Neuronal stem cell (in vitro differentiated cells): ENCODE measurements around the gene RIPOR1.

Experiments used
- DNase-seq: peaks from one replicate; pipeline ENCODE4 v3.0.0-alpha.2; 2013; ENCODE audit warnings: low spot score
- H2AFZ ChIP-seq: one replicate; pipeline ENCODE4 v1.6.1; 2013; ENCODE audit warnings: mild to moderate bottlenecking, low read length, inconsistent platforms
- H2AK5ac ChIP-seq: 2 replicates; pipeline ENCODE4 v1.6.1; 2013; ENCODE audit warnings: low read depth, mild to moderate bottlenecking, inconsistent platforms, low read length, moderate library complexity, mixed read lengths
- H2BK120ac ChIP-seq: 2 replicates; pipeline ENCODE4 v1.6.1; 2013; ENCODE audit warnings: low read depth, mild to moderate bottlenecking, inconsistent platforms, low read length, moderate library complexity, mixed read lengths
- H2BK12ac ChIP-seq: one replicate; pipeline ENCODE4 v1.6.1; 2013; ENCODE audit warnings: low read length, inconsistent platforms
- H2BK15ac ChIP-seq: 2 replicates; pipeline ENCODE4 v1.6.1; 2013; ENCODE audit warnings: mild to moderate bottlenecking, low read length, inconsistent platforms, mixed read lengths
- H2BK5ac ChIP-seq: one replicate; pipeline ENCODE4 v1.6.1; 2013; ENCODE audit warnings: inconsistent platforms, mild to moderate bottlenecking, low read length, moderate library complexity
- H3K14ac ChIP-seq: one replicate; pipeline ENCODE4 v1.6.1; 2013; ENCODE audit warnings: low read length, inconsistent platforms
- H3K18ac ChIP-seq: 2 replicates; pipeline ENCODE4 v1.6.1; 2013; ENCODE audit warnings: low read length, inconsistent platforms
- H3K23ac ChIP-seq: 2 replicates; pipeline ENCODE4 v1.6.1; 2013; ENCODE audit warnings: low read depth, mild to moderate bottlenecking, mixed read lengths, low read length, inconsistent platforms; ENCODE audit not compliant: poor library complexity
- H3K27ac ChIP-seq: replicated peaks from 3 replicates; pipeline ENCODE4 v1.5.1; 2013; ENCODE audit warnings: low read length, inconsistent platforms
- H3K27me3 ChIP-seq, 3 experiments: 2 replicates each; pipeline ENCODE4 v1.6.1; 2013; ENCODE audit warnings: low read length in 3 of 3, mild to moderate bottlenecking in 2 of 3, inconsistent platforms in 1 of 3, low read depth in 1 of 3, mixed read lengths in 1 of 3, moderate library complexity in 1 of 3; ENCODE audit not compliant: control insufficient read depth in 3 of 3, insufficient read depth in 3 of 3
- H3K36me3 ChIP-seq, 2 donors: replicated peaks in 1 of 2; 2 replicates each; pipeline ENCODE4 v1.6.1; 2013; ENCODE audit warnings: low read length in 2 of 2; ENCODE audit not compliant: control insufficient read depth in 2 of 2, insufficient read depth in 2 of 2
- H3K4ac ChIP-seq: 2 replicates; pipeline ENCODE4 v1.6.1; 2013; ENCODE audit warnings: inconsistent platforms, mild to moderate bottlenecking, low read length, moderate library complexity
- H3K4me1 ChIP-seq, 2 donors: 1 replicate in 1 of 2; 2 replicates in 1 of 2; pipeline ENCODE4 v1.6.1; 2013; ENCODE audit warnings: low read length in 2 of 2, low read depth in 1 of 2; ENCODE audit not compliant: control insufficient read depth in 2 of 2, insufficient read depth in 1 of 2
- H3K4me2 ChIP-seq: one replicate; pipeline ENCODE4 v1.6.1; 2013; ENCODE audit warnings: mild to moderate bottlenecking, low read length, inconsistent platforms; ENCODE audit not compliant: insufficient read depth, poor library complexity, severe bottlenecking
- H3K4me3 ChIP-seq, 2 donors: 2 replicates each; pipeline ENCODE4 v1.5.1; 2013; ENCODE audit warnings: low read length in 2 of 2, mild to moderate bottlenecking in 2 of 2, inconsistent platforms in 1 of 2, moderate library complexity in 1 of 2
- H3K79me1 ChIP-seq: one replicate; pipeline ENCODE4 v1.6.1; 2013; ENCODE audit warnings: low read depth, mild to moderate bottlenecking, inconsistent platforms, low read length, moderate library complexity
- H3K9ac ChIP-seq: one replicate; pipeline ENCODE4 v1.6.1; 2013; ENCODE audit warnings: mild to moderate bottlenecking, low read depth, low read length, inconsistent platforms; ENCODE audit not compliant: poor library complexity
- H3K9me3 ChIP-seq, 2 donors: replicated peaks in 1 of 2; 2 replicates each; pipeline versions ENCODE3 to v1.6.1; 2013; ENCODE audit warnings: low read length in 2 of 2, mild to moderate bottlenecking in 2 of 2, inconsistent platforms in 1 of 2, low read depth in 1 of 2, mixed read lengths in 1 of 2, moderate library complexity in 1 of 2; ENCODE audit not compliant: control insufficient read depth in 2 of 2, insufficient read depth in 1 of 2
- H4K8ac ChIP-seq: one replicate; pipeline ENCODE4 v1.6.1; 2013; ENCODE audit warnings: low read depth, mild to moderate bottlenecking, inconsistent platforms, low read length, moderate library complexity
- H4K91ac ChIP-seq: one replicate; pipeline ENCODE4 v1.6.1; 2013; ENCODE audit warnings: low read length, low read depth, mild to moderate bottlenecking, inconsistent platforms; ENCODE audit not compliant: poor library complexity
- WGBS, 2 donors: extraction: QIAGEN DNeasy Blood & Tissue Kit; methylation state at CpG; one replicate each; pipeline ENCODE4 v1.1.7; 2013; ENCODE audit warnings: missing lambda C conversion rate in 2 of 2, mixed read lengths in 1 of 2; ENCODE audit not compliant: insufficient read length in 2 of 2, insufficient replicate concordance in 1 of 2; ENCODE audit errors: extremely low coverage in 2 of 2; 5-methylcytosine and 5-hydroxymethylcytosine counted together

RIPOR1 gene

GRCh38 chr16:67541391-67542263 is 13.0 kb downstream of the RIPOR1 start:
- Histone ChIP-seq H3K27ac (no peak overlapping the region), H3K36me3 (peaks cover 47 to 81% of the 10 kb centered on the region in 2 donors), H2BK120ac (no peak overlapping the region), H3K79me1 (peaks cover 3% of the 10 kb centered on the region), H3K18ac (peak overlapping the region; percentile 57), H2AFZ (no peak overlapping the region), H3K4me1 (peaks cover 7 to 13% of the 10 kb centered on the region in 2 donors), H3K27me3 (peaks cover 0 to 33% (median 2%) of the 10 kb centered on the region in 3 experiments), H3K4me3 (peak overlapping the region in 1 of 2 donors; percentile 13), H4K91ac (no peak overlapping the region), H3K9me3 (peaks cover 0 to 1% of the 10 kb centered on the region in 2 donors), H2BK5ac (peak overlapping the region; percentile 39), H3K9ac (no peak overlapping the region), H3K4me2 (no peak overlapping the region), H2BK12ac (no peak overlapping the region), H4K8ac (no peak overlapping the region), H3K14ac (no peak overlapping the region), H3K4ac (no peak overlapping the region), H2AK5ac (no peak overlapping the region), H2BK15ac (no peak overlapping the region), H3K23ac (peak overlapping the region; percentile 65)
- no peak for DNase-seq
- no CpG with 5 or more reads among the region's 14 CpGs for WGBS, 2 donors

DNA sequence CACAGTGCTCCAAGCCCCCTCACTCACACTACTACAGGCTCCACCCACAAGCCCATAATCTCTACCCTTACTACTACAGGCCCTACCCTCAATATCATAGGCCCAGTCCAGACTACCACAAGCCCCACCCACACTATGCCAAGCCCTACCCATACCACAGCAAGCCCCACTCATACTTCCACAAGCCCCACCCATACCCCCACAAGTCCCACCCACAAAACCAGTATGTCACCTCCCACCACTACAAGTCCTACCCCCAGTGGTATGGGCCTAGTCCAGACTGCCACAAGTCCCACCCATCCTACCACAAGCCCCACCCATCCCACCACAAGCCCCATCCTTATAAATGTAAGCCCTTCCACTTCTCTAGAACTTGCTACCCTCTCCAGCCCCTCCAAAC is 13.8 kb downstream of the RIPOR1 start:
- no peak overlapping the region for H3K4me3 ChIP-seq
- H2AK5ac ChIP-seq, result no peak overlapping the region
- H2BK15ac ChIP-seq, result no peak overlapping the region
- H2AFZ ChIP-seq, result no peak overlapping the region
- H3K4me2 ChIP-seq, result no peak overlapping the region
- H3K4me1 ChIP-seq, result peaks cover 6 to 11% of the 10 kb centered on the region in 2 donors
- no peak overlapping the region for H4K8ac ChIP-seq
- peaks cover 0 to 26% (median 2%) of the 10 kb centered on the region in 3 experiments for H3K27me3 ChIP-seq
- H3K14ac ChIP-seq, result no peak overlapping the region
- H3K9ac ChIP-seq, result no peak overlapping the region
- no peak overlapping the region for H3K18ac ChIP-seq
- no peak overlapping the region for H2BK120ac ChIP-seq
- DNase-seq, result no peak
- H3K36me3 ChIP-seq, result peaks cover 49 to 89% of the 10 kb centered on the region in 2 donors
- no peak overlapping the region for H2BK12ac ChIP-seq
- no peak overlapping the region for H4K91ac ChIP-seq
- no peak overlapping the region for H3K27ac ChIP-seq
- peaks cover 3% of the 10 kb centered on the region for H3K79me1 ChIP-seq
- H2BK5ac ChIP-seq, result peak overlapping the region; percentile 39
- H3K4ac ChIP-seq, result no peak overlapping the region
- H3K23ac ChIP-seq, result peak overlapping the region; percentile 65
- no peaks in the 10 kb centered on the region for H3K9me3 ChIP-seq

GRCh38 chr16:67543036-67543435 is 14.4 kb downstream of the RIPOR1 start:
- Histone ChIP-seq H2AK5ac (peak overlapping the region; percentile 34), H3K18ac (no peak overlapping the region), H3K27ac (no peak overlapping the region), H2BK5ac (no peak overlapping the region), H2AFZ (no peak overlapping the region), H3K14ac (no peak overlapping the region), H3K9me3 (no peaks in the 10 kb centered on the region), H3K4ac (no peak overlapping the region), H2BK12ac (no peak overlapping the region), H3K4me1 (peaks cover 6 to 9% of the 10 kb centered on the region in 2 donors), H3K9ac (no peak overlapping the region), H3K23ac (peak overlapping the region; percentile 25), H4K91ac (no peak overlapping the region), H3K27me3 (peaks cover 0 to 23% (median 2%) of the 10 kb centered on the region in 3 experiments), H3K79me1 (peaks cover 3% of the 10 kb centered on the region), H2BK15ac (no peak overlapping the region), H4K8ac (no peak overlapping the region), H3K4me2 (no peak overlapping the region), H3K4me3 (no peak overlapping the region), H3K36me3 (peaks cover 52 to 94% of the 10 kb centered on the region in 2 donors), H2BK120ac (no peak overlapping the region)
- no peak for DNase-seq
- WGBS, 2 donors, result no CpG with 5 or more reads among the region's 8 CpGs

- no peak for DNase-seq
- no CpG with 5 or more reads among the region's 6 CpGs for WGBS, 2 donors
- peaks cover 52 to 95% of the 10 kb centered on the region in 2 donors for H3K36me3 ChIP-seq
- peak overlapping the region; percentile 22 for H3K18ac ChIP-seq
- H3K27me3 ChIP-seq, result peaks cover 0 to 18% (median 0%) of the 10 kb centered on the region in 3 experiments
- H3K9ac ChIP-seq, result no peak overlapping the region
- H4K8ac ChIP-seq, result no peak overlapping the region
- H2BK5ac ChIP-seq, result no peak overlapping the region
- H3K27ac ChIP-seq, result no peak overlapping the region
- no peaks in the 10 kb centered on the region for H3K9me3 ChIP-seq
- H2AK5ac ChIP-seq, result peak overlapping the region; percentile 34
- no peak overlapping the region for H3K14ac ChIP-seq
- no peak overlapping the region for H2AFZ ChIP-seq
- H4K91ac ChIP-seq, result no peak overlapping the region
- no peak overlapping the region for H2BK120ac ChIP-seq
- peak overlapping the region; percentile 25 for H3K23ac ChIP-seq
- H3K4me3 ChIP-seq, result peak overlapping the region in 1 of 2 donors; percentile 12
- peaks cover 2 to 3% of the 10 kb centered on the region in 2 donors for H3K4me1 ChIP-seq
- no peak overlapping the region for H2BK15ac ChIP-seq
- no peak overlapping the region for H3K4me2 ChIP-seq
- no peak overlapping the region for H3K4ac ChIP-seq
- no peak overlapping the region for H2BK12ac ChIP-seq
- H3K79me1 ChIP-seq, result no peaks in the 10 kb centered on the region
These were observed 15.0 kb downstream of the RIPOR1 start for GRCh38 chr16:67543582-67543981.
